Activated CD8-positive, alpha-beta memory T cell treated with anti-CD3 and anti-CD28 coated beads, Interleukin-2, amount 50 U/mL, for 48 hours (primary cell): Measurements from ENCODE around the gene ADIPOQ.
"Not testable (repeated sequence)": the region's sequence is repeated elsewhere in the genome, so short reads cannot be mapped to it uniquely, and the experiment has no call there.

Source experiments
- DNase-seq: peaks from one replicate; pipeline ENCODE4 v3.0.0-alpha.2; 2020

ADIPOQ gene

DNA sequence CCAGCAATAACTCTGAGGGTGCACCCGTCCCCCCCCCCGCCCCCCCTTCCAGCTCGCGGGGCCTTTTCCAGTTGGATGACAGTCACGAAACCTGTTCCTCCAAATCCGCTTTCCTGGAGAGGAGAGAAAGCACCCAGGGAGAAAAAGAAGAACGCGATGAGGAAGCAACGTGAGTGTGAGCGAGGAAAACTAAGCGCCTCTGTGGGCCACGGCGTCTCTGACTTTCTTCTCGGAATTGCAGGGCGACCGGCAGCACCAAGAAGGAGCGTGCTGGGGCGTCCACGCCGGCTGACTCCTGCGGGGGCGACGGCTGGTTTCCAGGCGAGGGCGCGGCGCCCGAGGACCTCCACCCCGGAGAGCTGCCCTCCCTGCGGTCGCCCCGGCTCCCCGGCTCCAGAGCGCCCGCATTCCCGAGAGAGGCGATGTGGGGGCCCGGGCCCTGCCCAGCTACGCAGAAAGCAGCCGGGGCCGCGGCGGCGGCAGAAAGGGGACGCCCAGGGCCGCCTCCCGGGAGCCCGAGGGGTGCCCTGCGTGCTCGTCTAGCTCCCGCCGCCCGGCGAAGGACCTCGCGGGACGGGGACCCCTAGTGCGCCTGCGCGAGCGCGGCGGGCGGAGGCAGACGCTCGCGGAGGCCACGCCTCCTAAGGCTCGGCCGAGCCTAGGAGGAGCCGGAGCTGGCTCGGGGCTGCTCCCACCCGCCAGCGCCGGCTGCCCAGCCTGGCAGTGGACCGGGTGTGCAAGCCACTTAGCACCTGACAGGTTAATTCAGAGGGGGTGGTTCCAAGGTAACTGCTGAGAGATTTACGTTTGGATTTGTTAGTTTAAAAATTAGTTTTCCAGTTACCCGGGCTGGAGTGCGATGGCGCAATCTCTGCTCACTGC lies 15.3 kb upstream of the ADIPOQ start:
- DNase-seq = peak; percentile 92

- DNase-seq = peak; percentile 50
Measured at GRCh38 chr3:186828340-186828739, 14.2 kb upstream of the ADIPOQ start.

DNA sequence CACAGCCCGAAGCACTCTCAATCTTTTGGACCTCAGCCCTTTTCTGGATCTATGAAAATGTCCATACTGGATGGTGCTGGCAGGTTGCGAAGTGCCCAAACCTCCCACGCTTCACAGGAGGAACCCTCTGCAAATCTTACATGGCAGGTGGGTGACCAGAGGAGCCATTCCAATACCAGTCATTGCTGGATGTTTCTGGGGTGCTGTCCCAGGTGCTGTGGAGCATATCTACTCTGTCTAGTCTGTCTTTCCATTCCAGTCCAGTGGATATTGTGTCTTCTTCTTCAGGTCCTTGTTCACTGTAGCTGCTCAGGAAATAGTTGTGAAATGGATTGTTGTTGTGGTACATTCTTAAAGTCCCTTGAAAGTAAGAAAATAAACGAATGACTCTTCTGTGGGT lies 10.7 kb upstream of the ADIPOQ start:
- DNase-seq = no peak

DNA sequence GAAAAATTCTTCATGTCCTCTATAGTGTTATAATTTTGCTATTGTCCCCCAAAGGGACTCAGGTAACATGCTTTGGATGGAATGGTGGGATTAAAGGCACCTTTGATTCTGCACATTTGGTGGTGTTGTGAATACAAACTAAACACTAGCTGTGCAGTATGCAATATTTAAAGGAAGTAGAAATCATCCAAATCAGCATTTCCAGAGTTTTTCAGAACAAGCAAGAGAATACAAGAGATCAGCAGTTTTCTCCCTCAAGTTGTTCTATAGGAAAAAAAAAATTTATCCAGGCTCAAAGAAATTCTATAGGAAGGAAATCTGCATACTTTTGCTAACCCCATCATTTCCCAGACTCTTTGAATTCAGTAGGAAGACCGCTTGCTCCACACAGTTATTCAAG lies 10.2 kb upstream of the ADIPOQ start:
- DNase-seq = no peak

GRCh38 chr3:186839874-186840641 lies 2.5 kb upstream of the ADIPOQ start:
- DNase-seq = no peak

GRCh38 chr3:186841620-186842019 lies 890 bp upstream of the ADIPOQ start:
- DNase-seq = no peak

DNA sequence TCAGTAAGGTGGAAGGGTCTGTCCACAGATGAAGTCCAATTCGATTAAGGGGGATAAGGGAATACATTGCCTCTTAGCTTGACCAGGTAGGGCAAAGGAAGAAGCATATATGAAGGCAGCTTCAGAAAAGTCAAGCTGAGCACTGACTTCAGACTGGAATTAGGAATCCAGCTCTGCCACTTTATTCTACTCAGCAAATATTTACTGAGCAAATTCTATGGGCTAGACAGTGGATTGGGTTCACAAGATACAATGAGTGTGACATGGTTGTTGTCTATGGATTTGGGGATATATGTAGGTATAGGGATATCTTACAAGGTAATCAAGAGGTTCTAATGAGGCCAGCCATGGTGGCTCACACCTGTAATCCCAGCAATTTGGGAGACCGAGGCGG lies 526 bp downstream of the ADIPOQ start:
- no peak for DNase-seq

GRCh38 chr3:186844908-186845307 lies 2.4 kb downstream of the ADIPOQ start:
- DNase-seq = no peak

DNA sequence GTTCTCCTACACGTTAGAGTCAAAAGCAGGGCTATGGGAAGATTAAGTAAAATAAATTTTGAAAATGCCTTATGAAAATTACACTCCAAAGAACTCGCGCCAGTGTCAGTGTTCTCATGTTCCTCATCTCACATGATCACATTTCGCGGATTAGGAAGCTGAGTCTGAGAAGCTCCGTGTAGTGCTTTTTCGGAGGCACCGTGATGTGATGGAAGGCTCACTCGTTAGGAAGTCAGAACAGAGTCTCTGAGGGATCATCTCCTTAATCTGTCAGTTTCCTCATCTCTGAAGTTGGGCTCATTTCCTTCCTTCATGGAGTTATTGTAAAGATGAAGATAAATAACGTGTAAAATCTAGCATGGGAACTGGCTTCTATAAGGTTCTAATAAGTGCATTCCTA lies 3.2 kb downstream of the ADIPOQ start:
- no peak for DNase-seq

- DNase-seq = no peak
Measured at GRCh38 chr3:186847437-186847836, 4.9 kb downstream of the ADIPOQ start.

DNA sequence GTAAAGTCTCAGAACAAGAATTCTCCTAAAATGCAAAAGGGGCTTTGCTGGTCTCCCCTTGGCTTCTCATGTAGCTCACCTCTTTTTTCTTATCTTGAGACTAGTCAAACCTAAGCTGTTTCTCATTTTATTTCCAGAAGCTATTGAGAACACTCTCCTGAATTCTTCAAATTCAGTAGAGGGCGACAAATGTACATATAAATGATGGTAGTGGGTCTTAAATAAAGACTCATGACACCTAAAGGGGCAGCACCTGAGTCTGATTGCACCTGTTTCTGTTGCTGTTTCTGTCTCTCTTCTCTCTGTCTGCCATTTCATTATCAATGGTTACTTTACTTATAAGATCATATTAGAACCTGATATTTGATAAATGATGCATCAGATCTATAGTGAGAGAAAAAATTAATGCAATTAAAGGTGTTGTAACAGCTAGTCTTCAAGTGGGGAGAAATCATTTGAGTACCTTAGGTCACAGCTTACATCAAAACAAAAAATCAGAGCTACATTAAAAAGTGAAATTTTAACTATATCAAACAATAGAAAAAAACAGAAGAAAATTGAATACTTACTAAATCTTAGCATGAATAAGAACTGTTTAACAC lies 7.0 kb downstream of the ADIPOQ start:
- no peak for DNase-seq

- not testable (repeated sequence) for DNase-seq
Measured at GRCh38 chr3:186851835-186852234, 9.3 kb downstream of the ADIPOQ start.

DNA sequence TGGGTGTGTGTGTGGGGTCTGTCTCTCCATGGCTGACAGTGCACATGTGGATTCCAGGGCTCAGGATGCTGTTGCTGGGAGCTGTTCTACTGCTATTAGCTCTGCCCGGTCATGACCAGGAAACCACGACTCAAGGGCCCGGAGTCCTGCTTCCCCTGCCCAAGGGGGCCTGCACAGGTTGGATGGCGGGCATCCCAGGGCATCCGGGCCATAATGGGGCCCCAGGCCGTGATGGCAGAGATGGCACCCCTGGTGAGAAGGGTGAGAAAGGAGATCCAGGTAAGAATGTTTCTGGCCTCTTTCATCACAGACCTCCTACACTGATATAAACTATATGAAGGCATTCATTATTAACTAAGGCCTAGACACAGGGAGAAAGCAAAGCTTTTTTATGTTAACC lies 10.5 kb downstream of the ADIPOQ start:
- no peak for DNase-seq

DNA sequence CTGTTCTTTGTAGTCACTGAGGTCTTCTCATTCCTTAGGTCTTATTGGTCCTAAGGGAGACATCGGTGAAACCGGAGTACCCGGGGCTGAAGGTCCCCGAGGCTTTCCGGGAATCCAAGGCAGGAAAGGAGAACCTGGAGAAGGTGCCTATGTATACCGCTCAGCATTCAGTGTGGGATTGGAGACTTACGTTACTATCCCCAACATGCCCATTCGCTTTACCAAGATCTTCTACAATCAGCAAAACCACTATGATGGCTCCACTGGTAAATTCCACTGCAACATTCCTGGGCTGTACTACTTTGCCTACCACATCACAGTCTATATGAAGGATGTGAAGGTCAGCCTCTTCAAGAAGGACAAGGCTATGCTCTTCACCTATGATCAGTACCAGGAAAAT lies 11.6 kb downstream of the ADIPOQ start:
- no peak for DNase-seq

DNA sequence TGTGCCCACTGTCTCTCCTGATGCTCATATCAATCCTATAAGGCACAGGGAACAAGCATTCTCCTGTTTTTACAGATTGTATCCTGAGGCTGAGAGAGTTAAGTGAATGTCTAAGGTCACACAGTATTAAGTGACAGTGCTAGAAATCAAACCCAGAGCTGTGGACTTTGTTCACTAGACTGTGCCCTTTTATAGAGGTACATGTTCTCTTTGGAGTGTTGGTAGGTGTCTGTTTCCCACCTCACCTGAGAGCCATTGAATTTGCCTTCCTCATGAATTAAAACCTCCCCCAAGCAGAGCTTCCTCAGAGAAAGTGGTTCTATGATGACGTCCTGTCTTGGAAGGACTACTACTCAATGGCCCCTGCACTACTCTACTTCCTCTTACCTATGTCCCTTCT lies 12.4 kb downstream of the ADIPOQ start:
- no peak for DNase-seq

- no peak for DNase-seq
Measured at GRCh38 chr3:186857743-186858142, 15.2 kb downstream of the ADIPOQ start.

GRCh38 chr3:186865215-186865853 lies 22.8 kb downstream of the ADIPOQ start:
- not testable (repeated sequence) for DNase-seq

DNA sequence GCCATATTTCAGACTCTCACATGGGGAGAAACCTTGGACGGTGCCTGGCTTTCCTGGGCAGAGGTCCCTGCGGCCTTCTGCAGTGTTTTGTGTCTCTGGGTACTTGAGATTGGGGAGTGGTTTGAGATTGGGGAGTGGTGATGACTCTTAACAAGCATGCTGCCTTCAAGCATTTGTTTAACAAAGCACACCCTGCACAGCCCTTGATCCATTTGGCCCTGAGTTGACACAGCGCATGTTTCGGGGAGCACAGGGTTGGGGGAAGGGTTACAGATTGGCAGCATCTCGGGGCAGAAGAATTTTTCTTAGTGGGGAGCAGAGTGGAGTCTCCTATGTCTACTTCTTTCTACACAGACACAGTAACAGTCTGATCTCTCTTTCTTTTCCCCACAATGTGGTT lies 23.6 kb downstream of the ADIPOQ start:
- DNase-seq = not testable (repeated sequence)

DNA sequence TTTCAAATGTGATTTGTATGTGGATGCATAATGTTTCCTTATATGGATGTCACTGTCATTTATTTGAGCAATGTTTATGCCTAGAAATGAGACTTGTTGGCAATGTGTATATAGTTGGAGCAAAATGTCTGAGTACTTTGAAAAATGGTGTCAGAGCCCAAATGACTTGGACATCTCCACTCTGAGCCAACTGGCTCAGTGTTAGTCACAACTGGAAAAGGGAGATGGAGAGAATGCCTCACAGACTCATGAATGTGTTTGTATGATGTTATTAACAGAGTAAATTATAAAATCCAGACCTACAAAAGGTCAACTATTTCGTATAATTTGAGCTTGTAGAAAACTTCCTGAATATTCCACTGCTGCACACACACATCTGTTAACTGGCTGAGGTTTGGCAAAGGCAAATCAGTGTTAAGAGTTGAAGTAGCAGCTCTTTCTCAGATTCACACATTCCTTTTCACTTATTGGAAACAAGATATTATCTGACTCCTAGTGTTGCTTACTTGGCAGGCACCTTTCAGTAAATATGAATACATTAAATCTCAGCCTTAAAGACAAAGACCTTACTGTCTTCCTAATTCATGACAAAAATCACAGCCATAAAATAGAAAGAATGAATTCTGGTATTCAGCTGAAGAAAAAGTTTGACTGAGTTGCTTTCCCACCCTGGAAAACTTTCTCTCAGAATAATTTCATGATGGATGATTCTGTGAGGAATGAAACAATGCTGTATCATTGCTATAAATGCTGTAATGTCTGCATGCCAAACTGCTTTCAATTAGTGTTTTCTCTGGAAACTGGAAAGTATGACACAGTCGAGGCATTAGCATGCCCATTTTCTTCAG lies 27.0 kb downstream of the ADIPOQ start:
- DNase-seq = no peak

DNA sequence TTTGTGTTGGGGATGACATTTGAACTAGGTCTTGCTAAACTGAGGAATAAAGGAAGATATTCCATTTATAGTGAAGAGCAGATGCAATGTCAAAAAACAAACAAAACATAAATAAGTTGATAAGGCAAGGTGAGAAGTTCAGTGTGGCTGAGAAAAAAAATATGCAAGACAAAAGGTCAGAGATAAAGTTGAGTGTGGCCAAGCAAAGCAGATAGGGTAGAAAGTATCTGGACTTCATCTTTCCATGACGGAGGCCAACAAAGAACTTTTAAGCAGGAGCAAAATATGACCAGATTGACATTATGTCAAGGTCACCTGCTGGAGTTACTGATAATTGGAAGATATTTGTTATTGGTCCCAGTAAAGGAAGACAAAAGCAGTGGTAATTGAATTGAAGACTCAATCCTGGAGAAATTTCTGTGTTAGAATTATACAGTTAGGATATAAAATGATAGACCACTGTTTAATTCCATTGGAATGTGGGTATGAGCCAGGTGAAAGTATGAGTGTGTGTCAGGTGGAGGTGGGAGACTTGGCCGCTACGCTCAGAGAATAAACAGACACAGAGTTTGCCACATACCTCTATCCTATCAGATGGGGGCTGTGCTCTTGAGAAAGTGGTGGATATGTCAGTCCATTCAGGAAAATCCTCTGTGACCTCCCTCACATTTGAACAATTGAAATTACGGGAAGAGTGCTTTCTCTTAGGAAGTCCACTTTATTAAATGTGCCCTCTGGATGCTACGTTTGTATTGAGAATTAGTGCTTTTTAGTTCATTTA lies 28.1 kb downstream of the ADIPOQ start:
- DNase-seq = no peak

- DNase-seq = no peak
Measured at GRCh38 chr3:186871403-186871924, 29.0 kb downstream of the ADIPOQ start.
